ENCODE results near the gene GPX3.

DNA sequence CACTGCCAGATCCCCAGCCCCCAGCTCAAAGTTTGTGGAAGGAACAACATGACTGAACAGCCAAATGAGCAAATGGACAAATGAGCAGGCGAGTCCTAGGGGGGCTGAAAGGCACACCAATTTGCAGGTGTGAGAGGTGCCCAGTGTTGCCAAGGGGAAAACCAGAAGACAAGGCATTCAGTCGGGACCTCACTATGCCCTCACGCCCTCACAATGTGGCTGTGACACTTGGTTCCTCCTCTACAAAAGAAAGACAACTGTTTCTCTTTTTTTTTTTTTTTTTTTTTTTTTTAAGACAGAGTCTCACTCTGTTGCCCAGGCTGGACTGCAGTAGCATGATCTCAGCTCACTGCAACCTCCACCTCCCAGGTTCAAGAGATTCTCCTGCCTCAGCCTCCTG is 32.4 kb downstream of the GPX3 start:
- TF ChIP-seq SIN3B (IDR thresholded peaks at IDR 0.05; ENCODE audit: low read length) (no peak), FOXM1 (CRISPR knock-in tag; IDR thresholded peaks at IDR 0.05) (no peak), EP300 (IDR thresholded peaks at IDR 0.05; ENCODE audit: low read depth in 2 of 2, low read length in 2 of 2) (no peak), EP300 (CRISPR knock-in tag; IDR thresholded peaks at IDR 0.05; ENCODE audit: borderline replicate concordance) (no peak), NR2F1 (CRISPR knock-in tag; IDR thresholded peaks at IDR 0.05) (no peak), ZNF143 (CRISPR knock-in tag; IDR thresholded peaks at IDR 0.05) (no peak), ZNF724P (CRISPR knock-in tag; IDR thresholded peaks at IDR 0.05; ENCODE audit: borderline replicate concordance) (no peak), NR2F6 (IDR thresholded peaks at IDR 0.05) (no peak), NR2F6 (CRISPR knock-in tag; IDR thresholded peaks at IDR 0.05) (no peak), MYNN (CRISPR knock-in tag; IDR thresholded peaks at IDR 0.05; ENCODE audit: low read depth) (no peak), TAF1 (CRISPR knock-in tag; IDR thresholded peaks at IDR 0.05) (no peak)
- TF ChIP-seq, protein P1, sequence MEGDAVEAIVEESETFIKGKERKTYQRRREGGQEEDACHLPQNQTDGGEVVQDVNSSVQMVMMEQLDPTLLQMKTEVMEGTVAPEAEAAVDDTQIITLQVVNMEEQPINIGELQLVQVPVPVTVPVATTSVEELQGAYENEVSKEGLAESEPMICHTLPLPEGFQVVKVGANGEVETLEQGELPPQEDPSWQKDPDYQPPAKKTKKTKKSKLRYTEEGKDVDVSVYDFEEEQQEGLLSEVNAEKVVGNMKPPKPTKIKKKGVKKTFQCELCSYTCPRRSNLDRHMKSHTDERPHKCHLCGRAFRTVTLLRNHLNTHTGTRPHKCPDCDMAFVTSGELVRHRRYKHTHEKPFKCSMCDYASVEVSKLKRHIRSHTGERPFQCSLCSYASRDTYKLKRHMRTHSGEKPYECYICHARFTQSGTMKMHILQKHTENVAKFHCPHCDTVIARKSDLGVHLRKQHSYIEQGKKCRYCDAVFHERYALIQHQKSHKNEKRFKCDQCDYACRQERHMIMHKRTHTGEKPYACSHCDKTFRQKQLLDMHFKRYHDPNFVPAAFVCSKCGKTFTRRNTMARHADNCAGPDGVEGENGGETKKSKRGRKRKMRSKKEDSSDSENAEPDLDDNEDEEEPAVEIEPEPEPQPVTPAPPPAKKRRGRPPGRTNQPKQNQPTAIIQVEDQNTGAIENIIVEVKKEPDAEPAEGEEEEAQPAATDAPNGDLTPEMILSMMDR (CRISPR knock-in tag; IDR thresholded peaks at IDR 0.05), result no peak
- TF ChIP-seq, protein P2, sequence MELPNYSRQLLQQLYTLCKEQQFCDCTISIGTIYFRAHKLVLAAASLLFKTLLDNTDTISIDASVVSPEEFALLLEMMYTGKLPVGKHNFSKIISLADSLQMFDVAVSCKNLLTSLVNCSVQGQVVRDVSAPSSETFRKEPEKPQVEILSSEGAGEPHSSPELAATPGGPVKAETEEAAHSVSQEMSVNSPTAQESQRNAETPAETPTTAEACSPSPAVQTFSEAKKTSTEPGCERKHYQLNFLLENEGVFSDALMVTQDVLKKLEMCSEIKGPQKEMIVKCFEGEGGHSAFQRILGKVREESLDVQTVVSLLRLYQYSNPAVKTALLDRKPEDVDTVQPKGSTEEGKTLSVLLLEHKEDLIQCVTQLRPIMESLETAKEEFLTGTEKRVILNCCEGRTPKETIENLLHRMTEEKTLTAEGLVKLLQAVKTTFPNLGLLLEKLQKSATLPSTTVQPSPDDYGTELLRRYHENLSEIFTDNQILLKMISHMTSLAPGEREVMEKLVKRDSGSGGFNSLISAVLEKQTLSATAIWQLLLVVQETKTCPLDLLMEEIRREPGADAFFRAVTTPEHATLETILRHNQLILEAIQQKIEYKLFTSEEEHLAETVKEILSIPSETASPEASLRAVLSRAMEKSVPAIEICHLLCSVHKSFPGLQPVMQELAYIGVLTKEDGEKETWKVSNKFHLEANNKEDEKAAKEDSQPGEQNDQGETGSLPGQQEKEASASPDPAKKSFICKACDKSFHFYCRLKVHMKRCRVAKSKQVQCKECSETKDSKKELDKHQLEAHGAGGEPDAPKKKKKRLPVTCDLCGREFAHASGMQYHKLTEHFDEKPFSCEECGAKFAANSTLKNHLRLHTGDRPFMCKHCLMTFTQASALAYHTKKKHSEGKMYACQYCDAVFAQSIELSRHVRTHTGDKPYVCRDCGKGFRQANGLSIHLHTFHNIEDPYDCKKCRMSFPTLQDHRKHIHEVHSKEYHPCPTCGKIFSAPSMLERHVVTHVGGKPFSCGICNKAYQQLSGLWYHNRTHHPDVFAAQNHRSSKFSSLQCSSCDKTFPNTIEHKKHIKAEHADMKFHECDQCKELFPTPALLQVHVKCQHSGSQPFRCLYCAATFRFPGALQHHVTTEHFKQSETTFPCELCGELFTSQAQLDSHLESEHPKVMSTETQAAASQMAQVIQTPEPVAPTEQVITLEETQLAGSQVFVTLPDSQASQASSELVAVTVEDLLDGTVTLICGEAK (IDR thresholded peaks at IDR 0.05), result no peak
- TF ChIP-seq, protein P2 (CRISPR knock-in tag; IDR thresholded peaks at IDR 0.05), result no peak
- TF ChIP-seq, protein P3, sequence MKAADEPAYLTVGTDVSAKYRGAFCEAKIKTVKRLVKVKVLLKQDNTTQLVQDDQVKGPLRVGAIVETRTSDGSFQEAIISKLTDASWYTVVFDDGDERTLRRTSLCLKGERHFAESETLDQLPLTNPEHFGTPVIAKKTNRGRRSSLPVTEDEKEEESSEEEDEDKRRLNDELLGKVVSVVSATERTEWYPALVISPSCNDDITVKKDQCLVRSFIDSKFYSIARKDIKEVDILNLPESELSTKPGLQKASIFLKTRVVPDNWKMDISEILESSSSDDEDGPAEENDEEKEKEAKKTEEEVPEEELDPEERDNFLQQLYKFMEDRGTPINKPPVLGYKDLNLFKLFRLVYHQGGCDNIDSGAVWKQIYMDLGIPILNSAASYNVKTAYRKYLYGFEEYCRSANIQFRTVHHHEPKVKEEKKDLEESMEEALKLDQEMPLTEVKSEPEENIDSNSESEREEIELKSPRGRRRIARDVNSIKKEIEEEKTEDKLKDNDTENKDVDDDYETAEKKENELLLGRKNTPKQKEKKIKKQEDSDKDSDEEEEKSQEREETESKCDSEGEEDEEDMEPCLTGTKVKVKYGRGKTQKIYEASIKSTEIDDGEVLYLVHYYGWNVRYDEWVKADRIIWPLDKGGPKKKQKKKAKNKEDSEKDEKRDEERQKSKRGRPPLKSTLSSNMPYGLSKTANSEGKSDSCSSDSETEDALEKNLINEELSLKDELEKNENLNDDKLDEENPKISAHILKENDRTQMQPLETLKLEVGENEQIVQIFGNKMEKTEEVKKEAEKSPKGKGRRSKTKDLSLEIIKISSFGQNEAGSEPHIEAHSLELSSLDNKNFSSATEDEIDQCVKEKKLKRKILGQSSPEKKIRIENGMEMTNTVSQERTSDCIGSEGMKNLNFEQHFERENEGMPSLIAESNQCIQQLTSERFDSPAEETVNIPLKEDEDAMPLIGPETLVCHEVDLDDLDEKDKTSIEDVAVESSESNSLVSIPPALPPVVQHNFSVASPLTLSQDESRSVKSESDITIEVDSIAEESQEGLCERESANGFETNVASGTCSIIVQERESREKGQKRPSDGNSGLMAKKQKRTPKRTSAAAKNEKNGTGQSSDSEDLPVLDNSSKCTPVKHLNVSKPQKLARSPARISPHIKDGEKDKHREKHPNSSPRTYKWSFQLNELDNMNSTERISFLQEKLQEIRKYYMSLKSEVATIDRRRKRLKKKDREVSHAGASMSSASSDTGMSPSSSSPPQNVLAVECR (CRISPR knock-in tag; IDR thresholded peaks at IDR 0.05; ENCODE audit: borderline replicate concordance), result no peak
- TF ChIP-seq, protein P4, sequence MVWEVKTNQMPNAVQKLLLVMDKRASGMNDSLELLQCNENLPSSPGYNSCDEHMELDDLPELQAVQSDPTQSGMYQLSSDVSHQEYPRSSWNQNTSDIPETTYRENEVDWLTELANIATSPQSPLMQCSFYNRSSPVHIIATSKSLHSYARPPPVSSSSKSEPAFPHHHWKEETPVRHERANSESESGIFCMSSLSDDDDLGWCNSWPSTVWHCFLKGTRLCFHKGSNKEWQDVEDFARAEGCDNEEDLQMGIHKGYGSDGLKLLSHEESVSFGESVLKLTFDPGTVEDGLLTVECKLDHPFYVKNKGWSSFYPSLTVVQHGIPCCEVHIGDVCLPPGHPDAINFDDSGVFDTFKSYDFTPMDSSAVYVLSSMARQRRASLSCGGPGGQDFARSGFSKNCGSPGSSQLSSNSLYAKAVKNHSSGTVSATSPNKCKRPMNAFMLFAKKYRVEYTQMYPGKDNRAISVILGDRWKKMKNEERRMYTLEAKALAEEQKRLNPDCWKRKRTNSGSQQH (CRISPR knock-in tag; IDR thresholded peaks at IDR 0.05; ENCODE audit: low read depth), result no peak
